ENCODE measurements around the gene PSMF1. TPM values are rescaled to one million over a fixed set of nuclear protein-coding genes. Genes with fewer than 3 reads are reported as not detected.

Gene PSMF1
- total and polyA plus RNA-seq, 7 experiments from 2014 or later: 88.7 to 157 (median 116) TPM

DNA sequence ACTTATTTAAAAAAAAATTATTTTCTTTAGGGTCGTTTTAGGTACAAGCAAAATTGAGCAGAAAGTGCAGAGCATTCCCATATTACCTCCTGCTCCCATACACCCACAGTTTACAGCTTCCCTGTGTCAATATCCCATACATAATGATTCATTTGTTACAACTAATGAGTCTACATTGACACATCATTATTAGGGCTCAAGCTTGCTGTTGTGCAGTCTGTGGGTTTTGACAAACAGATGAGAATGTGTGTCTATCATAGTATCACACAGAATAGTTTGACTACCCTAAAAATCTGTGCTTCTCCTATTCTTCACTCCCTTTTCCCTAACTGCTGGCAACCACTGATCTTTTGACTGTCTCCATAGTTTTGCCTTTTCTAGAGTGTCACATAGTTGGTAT lies 9.4 kb downstream of the PSMF1 start:
- Mint-ChIP-seq H3K9me3 (peaks cover 0 to 2% (median 0%) of the 10 kb centered on the region in 11 donors), H3K36me3 (peaks cover 29 to 68% (median 63%) of the 10 kb centered on the region in 5 donors), H3K4me1 (peaks cover 36 to 72% (median 61%) of the 10 kb centered on the region in 7 donors), H3K27ac (no peak overlapping the region), H3K27me3 (no peaks in the 10 kb centered on the region), H3K4me3 (no peak overlapping the region)
- Histone ChIP-seq H3K9me3 (ENCODE audit: control insufficient read depth in 2 of 3, low read length in 3 of 3) (no peaks in the 10 kb centered on the region), H3K36me3 (ENCODE audit: control insufficient read depth in 2 of 3, insufficient read depth in 3 of 3, low read length in 3 of 3) (peaks cover 25 to 80% (median 29%) of the 10 kb centered on the region in 3 experiments), H3K27me3 (ENCODE audit: control insufficient read depth in 2 of 2, insufficient read depth in 2 of 2, low read length in 2 of 2) (no peaks in the 10 kb centered on the region), H3K4me1 (ENCODE audit: control insufficient read depth in 2 of 2, insufficient read depth in 2 of 2, low read length in 2 of 2) (peaks cover 0 to 1% of the 10 kb centered on the region in 2 donors), H3K27ac (ENCODE audit: low read depth, low read length) (no peak overlapping the region), H3K4me3 (ENCODE audit: low read length) (no peak overlapping the region)
- POLR2A ChIA-PET: no interaction called here
- ATAC-seq (no peak), DNase-seq (no peak)
- intact Hi-C loops (cut with micrococcal nuclease): no loop called here
- CTCF ChIA-PET: interaction anchor here (0.7 kb wide), 1 partner anchor 376 kb away, joined by 3 read pairs; no protein-coding TSS in a partner anchor

DNA sequence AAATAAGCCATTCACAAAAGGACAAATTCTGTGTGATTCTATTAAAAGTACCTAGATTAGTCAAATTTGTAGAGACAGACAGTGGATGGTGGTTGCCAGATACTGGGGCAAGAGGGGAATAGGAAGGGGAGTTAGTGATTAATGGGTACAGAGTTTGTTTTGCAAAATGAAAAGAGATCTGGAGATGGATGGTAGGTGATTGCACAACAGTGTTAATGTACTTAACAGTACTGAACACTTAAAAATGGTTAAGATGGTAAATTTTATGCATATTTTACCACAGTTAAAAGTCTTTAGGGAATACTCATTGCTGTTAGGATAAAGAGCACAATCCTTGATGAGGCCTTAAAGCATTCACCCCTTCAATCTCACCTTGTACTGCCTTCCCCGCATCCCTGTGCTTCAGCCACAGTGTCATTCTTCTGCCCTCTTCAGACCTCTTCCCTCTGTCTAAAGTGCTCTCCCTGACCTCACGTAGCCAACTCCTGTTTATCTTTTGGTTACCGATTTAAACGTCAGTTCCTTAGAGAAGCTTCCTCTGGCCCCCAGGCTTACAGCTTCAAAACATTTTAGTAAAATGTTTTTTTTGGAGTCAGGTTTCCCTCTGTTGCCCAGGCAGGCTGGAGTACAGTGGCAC lies 11.8 kb downstream of the PSMF1 start:
- Histone ChIP-seq H3K4me1 (ENCODE audit: control insufficient read depth in 2 of 2, insufficient read depth in 2 of 2, low read length in 2 of 2) (no peaks in the 10 kb centered on the region), H3K27me3 (ENCODE audit: control insufficient read depth in 2 of 2, insufficient read depth in 2 of 2, low read length in 2 of 2) (no peaks in the 10 kb centered on the region), H3K4me3 (ENCODE audit: low read length) (no peak overlapping the region), H3K27ac (ENCODE audit: low read depth, low read length) (no peak overlapping the region), H3K9me3 (ENCODE audit: control insufficient read depth in 2 of 3, low read length in 3 of 3) (no peaks in the 10 kb centered on the region), H3K36me3 (ENCODE audit: control insufficient read depth in 2 of 3, insufficient read depth in 3 of 3, low read length in 3 of 3) (peaks cover 30 to 80% (median 30%) of the 10 kb centered on the region in 3 experiments)
- peak overlapping the region in 1 of 10 donors; percentile 0 for H3K4me3 Mint-ChIP-seq
- H3K4me1 Mint-ChIP-seq: peaks cover 30 to 64% (median 53%) of the 10 kb centered on the region in 7 donors
- peaks cover 0 to 2% (median 0%) of the 10 kb centered on the region in 11 donors for H3K9me3 Mint-ChIP-seq
- POLR2A ChIA-PET: no interaction called here
- ATAC-seq (no peak), DNase-seq (no peak)
- H3K27ac Mint-ChIP-seq: peak overlapping the region in 2 of 9 donors; percentile 32 to 67
- H3K36me3 Mint-ChIP-seq: peaks cover 27 to 77% (median 64%) of the 10 kb centered on the region in 5 donors
- H3K27me3 Mint-ChIP-seq: no peaks in the 10 kb centered on the region
- intact Hi-C loops (cut with micrococcal nuclease): no loop called here
- CTCF ChIA-PET: no interaction called here

DNA sequence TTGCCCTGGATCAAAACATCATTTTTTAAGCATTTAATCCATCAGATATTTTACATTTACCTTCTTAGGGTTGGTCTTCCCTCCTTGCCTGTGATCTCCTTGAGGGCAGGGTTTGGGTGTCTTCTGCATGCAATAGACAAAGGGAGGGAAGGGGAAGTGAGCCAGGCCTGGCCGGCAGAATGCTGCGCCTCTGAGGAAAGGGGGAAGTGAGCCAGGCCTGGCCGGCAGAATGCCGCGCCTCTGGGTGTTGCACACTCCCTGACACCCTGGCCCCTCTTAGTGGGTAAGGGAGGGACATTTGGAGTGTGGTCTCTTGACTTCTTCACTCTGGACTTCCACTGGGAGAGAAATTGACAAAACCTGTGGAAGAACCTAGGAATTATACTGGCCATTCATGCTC lies 12.4 kb downstream of the PSMF1 start:
- POLR2A ChIA-PET: no interaction called here
- peak; percentile 82 for ATAC-seq
- peaks cover 32 to 78% (median 67%) of the 10 kb centered on the region in 5 donors for H3K36me3 Mint-ChIP-seq

DNA sequence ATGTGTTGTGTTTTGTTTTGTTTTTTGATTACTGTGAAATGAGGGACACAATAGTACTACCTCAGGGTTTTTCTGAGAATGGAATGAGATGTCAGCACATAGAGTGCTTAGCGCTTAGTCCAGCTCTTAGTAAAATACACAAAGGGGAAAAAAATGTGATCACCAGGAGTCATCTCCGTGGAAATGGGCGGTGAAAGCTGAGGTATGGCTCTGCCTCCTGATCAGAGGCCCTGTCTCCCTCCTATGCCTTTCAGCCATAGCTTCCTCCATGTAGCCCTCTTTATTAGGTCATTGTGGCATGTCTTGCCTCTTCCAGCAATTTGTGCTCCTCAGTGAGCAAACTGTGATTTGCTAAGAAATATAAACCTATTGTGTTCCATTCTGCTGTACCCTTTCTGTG lies 13.0 kb downstream of the PSMF1 start:
- Mint-ChIP-seq H3K9me3 (peaks cover 0 to 2% (median 0%) of the 10 kb centered on the region in 11 donors), H3K36me3 (peaks cover 29 to 76% (median 64%) of the 10 kb centered on the region in 5 donors), H3K4me3 (peak overlapping the region in 2 of 10 donors; percentile 12 to 36), H3K4me1 (peaks cover 26 to 57% (median 50%) of the 10 kb centered on the region in 7 donors), H3K27me3 (no peaks in the 10 kb centered on the region), H3K27ac (peak overlapping the region in 3 of 9 donors; percentile 12 to 52 (median 48))
- Histone ChIP-seq H3K4me1 (ENCODE audit: control insufficient read depth in 2 of 2, insufficient read depth in 2 of 2, low read length in 2 of 2) (no peaks in the 10 kb centered on the region), H3K27ac (ENCODE audit: low read depth, low read length) (no peak overlapping the region), H3K36me3 (ENCODE audit: control insufficient read depth in 2 of 3, insufficient read depth in 3 of 3, low read length in 3 of 3) (peaks cover 27 to 80% (median 31%) of the 10 kb centered on the region in 3 experiments), H3K27me3 (ENCODE audit: control insufficient read depth in 2 of 2, insufficient read depth in 2 of 2, low read length in 2 of 2) (no peaks in the 10 kb centered on the region), H3K4me3 (ENCODE audit: low read length) (no peak overlapping the region), H3K9me3 (ENCODE audit: control insufficient read depth in 2 of 3, low read length in 3 of 3) (no peaks in the 10 kb centered on the region)
- ChIA-PET CTCF (no interaction called here), POLR2A (no interaction called here)
- intact Hi-C loops (cut with micrococcal nuclease): no loop called here
- ATAC-seq: no peak
- no peak for DNase-seq

More for the DNA sequence above, 12.4 kb downstream of the PSMF1 start:
- intact Hi-C loops (cut with micrococcal nuclease): no loop called here
- Mint-ChIP-seq H3K27ac (peak overlapping the region in 2 of 9 donors; percentile 12 to 48), H3K4me3 (peak overlapping the region in 1 of 10 donors; percentile 36), H3K4me1 (peaks cover 30 to 60% (median 52%) of the 10 kb centered on the region in 7 donors), H3K9me3 (peaks cover 0 to 2% (median 0%) of the 10 kb centered on the region in 11 donors), H3K27me3 (no peaks in the 10 kb centered on the region)
- no peak overlapping the region for H3K27ac ChIP-seq (ENCODE audit: low read depth, low read length)
- CTCF ChIA-PET: no interaction called here
- H3K27me3 ChIP-seq (ENCODE audit: control insufficient read depth in 2 of 2, insufficient read depth in 2 of 2, low read length in 2 of 2): no peaks in the 10 kb centered on the region
- DNase-seq: no peak
- no peaks in the 10 kb centered on the region for H3K9me3 ChIP-seq (ENCODE audit: control insufficient read depth in 2 of 3, low read length in 3 of 3)
- peaks cover 30 to 80% (median 30%) of the 10 kb centered on the region in 3 experiments for H3K36me3 ChIP-seq (ENCODE audit: control insufficient read depth in 2 of 3, insufficient read depth in 3 of 3, low read length in 3 of 3)
- H3K4me3 ChIP-seq (ENCODE audit: low read length): no peak overlapping the region
- H3K4me1 ChIP-seq (ENCODE audit: control insufficient read depth in 2 of 2, insufficient read depth in 2 of 2, low read length in 2 of 2): no peaks in the 10 kb centered on the region

DNA sequence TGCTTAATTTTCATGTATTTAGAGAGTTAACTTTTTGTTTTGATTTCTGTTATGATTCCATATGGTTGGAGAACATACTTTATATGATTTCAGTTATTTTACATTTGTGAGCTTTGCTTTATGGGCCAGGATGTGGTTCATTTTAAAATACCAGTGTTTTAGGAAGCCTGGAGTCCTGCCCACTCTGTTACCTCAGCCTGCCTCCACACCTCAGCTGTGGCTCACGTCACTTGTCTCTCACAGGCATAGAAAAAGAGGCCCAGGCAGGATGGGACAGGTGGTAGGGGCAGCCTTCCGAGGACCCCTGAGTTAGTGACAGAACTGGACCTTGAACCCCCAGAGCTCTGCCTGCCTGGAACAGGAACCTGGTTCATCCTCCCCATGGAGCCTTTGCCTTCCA lies 16.0 kb downstream of the PSMF1 start:
- Mint-ChIP-seq H3K4me1 (peaks cover 29 to 57% (median 49%) of the 10 kb centered on the region in 7 donors), H3K36me3 (peaks cover 24 to 79% (median 58%) of the 10 kb centered on the region in 5 donors), H3K4me3 (no peak overlapping the region), H3K9me3 (peaks cover 0 to 2% (median 0%) of the 10 kb centered on the region in 11 donors), H3K27me3 (no peaks in the 10 kb centered on the region), H3K27ac (no peak overlapping the region)
- no peak overlapping the region for H3K4me3 ChIP-seq (ENCODE audit: low read length)
- CTCF ChIA-PET: no interaction called here
- intact Hi-C loops (cut with micrococcal nuclease): no loop called here
- POLR2A ChIA-PET: no interaction called here
- H3K4me1 ChIP-seq (ENCODE audit: control insufficient read depth in 2 of 2, insufficient read depth in 2 of 2, low read length in 2 of 2): no peaks in the 10 kb centered on the region
- no peaks in the 10 kb centered on the region for H3K9me3 ChIP-seq (ENCODE audit: control insufficient read depth in 2 of 3, low read length in 3 of 3)
- DNase-seq (no peak), ATAC-seq (no peak)
- H3K27me3 ChIP-seq (ENCODE audit: control insufficient read depth in 2 of 2, insufficient read depth in 2 of 2, low read length in 2 of 2): no peaks in the 10 kb centered on the region
- peaks cover 21 to 84% (median 35%) of the 10 kb centered on the region in 3 experiments for H3K36me3 ChIP-seq (ENCODE audit: control insufficient read depth in 2 of 3, insufficient read depth in 3 of 3, low read length in 3 of 3)
- H3K27ac ChIP-seq (ENCODE audit: low read depth, low read length): no peak overlapping the region

DNA sequence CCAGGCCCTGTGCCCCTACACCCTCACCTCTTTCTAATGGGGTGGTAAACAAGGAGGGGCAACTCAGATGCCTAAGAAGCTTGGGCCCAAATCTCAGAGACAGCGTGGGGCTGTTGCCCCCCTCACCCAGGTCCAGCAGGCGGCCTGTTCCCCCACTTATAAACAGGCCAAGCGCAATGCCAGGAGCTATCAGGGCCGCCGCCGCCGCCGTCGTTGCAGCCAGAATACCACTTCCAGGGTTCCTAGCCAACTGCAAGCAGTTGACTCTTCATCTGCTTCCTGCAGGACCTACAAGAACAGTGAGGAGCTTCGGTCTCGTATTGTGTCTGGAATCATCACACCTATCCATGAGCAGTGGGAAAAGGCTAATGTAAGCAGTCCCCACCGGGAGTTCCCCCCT lies 16.4 kb downstream of the PSMF1 start:
- Mint-ChIP-seq H3K27me3 (no peaks in the 10 kb centered on the region), H3K36me3 (peaks cover 22 to 76% (median 53%) of the 10 kb centered on the region in 5 donors), H3K4me1 (peaks cover 29 to 53% (median 47%) of the 10 kb centered on the region in 7 donors), H3K9me3 (peaks cover 0 to 2% (median 0%) of the 10 kb centered on the region in 11 donors), H3K4me3 (no peak overlapping the region), H3K27ac (no peak overlapping the region)
- Histone ChIP-seq H3K27me3 (ENCODE audit: control insufficient read depth in 2 of 2, insufficient read depth in 2 of 2, low read length in 2 of 2) (no peaks in the 10 kb centered on the region), H3K36me3 (ENCODE audit: control insufficient read depth in 2 of 3, insufficient read depth in 3 of 3, low read length in 3 of 3) (peaks cover 18 to 83% (median 35%) of the 10 kb centered on the region in 3 experiments), H3K9me3 (ENCODE audit: control insufficient read depth in 2 of 3, low read length in 3 of 3) (no peaks in the 10 kb centered on the region), H3K4me3 (ENCODE audit: low read length) (no peak overlapping the region), H3K4me1 (ENCODE audit: control insufficient read depth in 2 of 2, insufficient read depth in 2 of 2, low read length in 2 of 2) (no peaks in the 10 kb centered on the region), H3K27ac (ENCODE audit: low read depth, low read length) (no peak overlapping the region)
- intact Hi-C loops (cut with micrococcal nuclease): no loop called here
- POLR2A ChIA-PET: no interaction called here
- DNase-seq: no peak
- ATAC-seq: no peak
- CTCF ChIA-PET: no interaction called here

DNA sequence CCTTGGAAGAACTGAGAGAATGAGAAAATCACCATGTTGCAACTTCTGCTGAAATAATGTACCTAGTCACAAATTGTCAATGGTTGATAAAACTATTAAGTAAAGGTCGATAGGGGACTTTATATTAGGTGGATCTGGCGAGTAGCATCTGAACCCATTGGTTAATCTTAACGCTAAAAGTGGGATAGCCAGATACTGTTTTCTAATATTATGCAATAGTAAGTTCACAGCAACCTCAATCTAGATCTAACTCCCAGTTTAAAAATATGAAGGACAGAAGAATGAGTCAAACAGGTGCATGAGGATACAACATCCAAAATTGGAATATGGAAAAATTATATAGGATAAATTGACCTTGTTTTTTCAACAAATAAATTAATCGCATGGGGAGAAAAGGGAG lies 18.8 kb downstream of the PSMF1 start:
- ChIA-PET CTCF (no interaction called here), POLR2A (no interaction called here)
- Mint-ChIP-seq H3K4me1 (peaks cover 20 to 34% (median 25%) of the 10 kb centered on the region in 7 donors), H3K27ac (no peak overlapping the region), H3K9me3 (no peaks in the 10 kb centered on the region), H3K4me3 (no peak overlapping the region), H3K36me3 (peaks cover 25 to 71% (median 46%) of the 10 kb centered on the region in 5 donors), H3K27me3 (no peaks in the 10 kb centered on the region)
- DNase-seq (no peak), ATAC-seq (no peak)
- Histone ChIP-seq H3K36me3 (ENCODE audit: control insufficient read depth in 2 of 3, insufficient read depth in 3 of 3, low read length in 3 of 3) (peaks cover 12 to 78% (median 35%) of the 10 kb centered on the region in 3 experiments), H3K9me3 (ENCODE audit: control insufficient read depth in 2 of 3, low read length in 3 of 3) (no peaks in the 10 kb centered on the region), H3K27me3 (ENCODE audit: control insufficient read depth in 2 of 2, insufficient read depth in 2 of 2, low read length in 2 of 2) (no peaks in the 10 kb centered on the region), H3K27ac (ENCODE audit: low read depth, low read length) (no peak overlapping the region), H3K4me3 (ENCODE audit: low read length) (no peak overlapping the region), H3K4me1 (ENCODE audit: control insufficient read depth in 2 of 2, insufficient read depth in 2 of 2, low read length in 2 of 2) (no peaks in the 10 kb centered on the region)
- intact Hi-C loops (cut with micrococcal nuclease): no loop called here

All from naive thymus-derived CD4-positive, alpha-beta T cell (primary cell).